GM18502 (cell line): Measurements from ENCODE around the gene ZNF697.
"Not testable (repeated sequence)": the region's sequence is repeated elsewhere in the genome, so short reads cannot be mapped to it uniquely, and the experiment has no call there.

ENCODE experiments used
- ATAC-seq: cut with Tn5 transposase; IDR thresholded peaks from one replicate; pipeline ENCODE4 v1.9.1; 2021; ENCODE audit warnings: mild to moderate bottlenecking; ENCODE audit not compliant: unreplicated experiment, poor library complexity

ZNF697 gene

GRCh38 chr1:119633575-119633974 lies 14.5 kb downstream of the ZNF697 start:
- ATAC-seq: no peak

- no peak for ATAC-seq
These were observed 15.2 kb downstream of the ZNF697 start for GRCh38 chr1:119632841-119633240.

- no peak for ATAC-seq
These were observed 16.0 kb downstream of the ZNF697 start for GRCh38 chr1:119632103-119632490.

- no peak for ATAC-seq
These were observed 16.5 kb downstream of the ZNF697 start for GRCh38 chr1:119631433-119632102.

GRCh38 chr1:119631086-119631432 lies 17.0 kb downstream of the ZNF697 start:
- ATAC-seq: no peak

- ATAC-seq: no peak
These were observed 21.2 kb downstream of the ZNF697 start for GRCh38 chr1:119626841-119627240.

- no peak for ATAC-seq
These were observed 22.0 kb downstream of the ZNF697 start for GRCh38 chr1:119626011-119626545.

GRCh38 chr1:119623678-119624077 lies 24.4 kb downstream of the ZNF697 start:
- no peak for ATAC-seq

- no peak for ATAC-seq
These were observed 24.9 kb downstream of the ZNF697 start for GRCh38 chr1:119623193-119623515.

GRCh38 chr1:119622311-119623192 lies 25.5 kb downstream of the ZNF697 start:
- no peak for ATAC-seq

- ATAC-seq: no peak
These were observed 26.4 kb downstream of the ZNF697 start for GRCh38 chr1:119621705-119622104.

GRCh38 chr1:119617751-119618691 lies 30.0 kb downstream of the ZNF697 start:
- no peak for ATAC-seq

- not testable (repeated sequence) for ATAC-seq
These were observed 31.3 kb downstream of the ZNF697 start for GRCh38 chr1:119616748-119617147.

- ATAC-seq: not testable (repeated sequence)
These were observed 33.0 kb downstream of the ZNF697 start for GRCh38 chr1:119615100-119615499.

- peak; percentile 88 for ATAC-seq
These were observed 34.0 kb downstream of the ZNF697 start for GRCh38 chr1:119613769-119614720.

GRCh38 chr1:119611701-119612113 lies 36.4 kb downstream of the ZNF697 start:
- peak; percentile 56 for ATAC-seq

- ATAC-seq: not testable (repeated sequence)
These were observed 39.2 kb downstream of the ZNF697 start for GRCh38 chr1:119608816-119609215.

GRCh38 chr1:119607087-119607807 lies 40.8 kb downstream of the ZNF697 start:
- ATAC-seq: not testable (repeated sequence)

- no peak for ATAC-seq
These were observed 41.7 kb downstream of the ZNF697 start for GRCh38 chr1:119606394-119606793.
